ENCODE results near the gene LAMTOR5.
A peak's percentile ranks its signal among the peaks of the same experiment; 100 is the strongest.
"Not testable (repeated sequence)": the region's sequence is repeated elsewhere in the genome, so short reads cannot be mapped to it uniquely, and the experiment has no call there.

LAMTOR5 gene
- total RNA-seq: 20.5 to 69.0 (median 30.2) reads per million in 9 experiments

GRCh38 chr1:110407260-110408210 is at the start of gene LAMTOR5:
Gene LAMTOR5, minus strand, starts transcription at chr1:110407694. Its CDS starts 74 bp downstream, at chr1:110407620.
- H3K27ac Mint-ChIP-seq: peak within 1 kb of the TSS; percentile 99 to 100
- H3K9me3 Mint-ChIP-seq: no peaks in the 10 kb centered on the region
- ATAC-seq (replicated peaks) (peak; percentile 96), DNase-seq (peak; percentile 86 to 89 (median 87))
- peaks cover 38% of the 10 kb centered on the region for H3K36me3 Mint-ChIP-seq (ENCODE audit: insufficient read depth)
- peaks cover 10 to 28% of the 10 kb centered on the region in 2 donors for H3K4me1 Mint-ChIP-seq (ENCODE audit: low read depth in 2 of 2)
- H3K4me3 Mint-ChIP-seq: peak within 1 kb of the TSS; percentile 99 to 100
- H3K27me3 Mint-ChIP-seq: no peaks in the 10 kb centered on the region

- H3K9me3 Mint-ChIP-seq: no peaks in the 10 kb centered on the region
- no peak overlapping the region for H3K27ac Mint-ChIP-seq
- DNase-seq (no peak), ATAC-seq (replicated peaks) (no peak)
- H3K36me3 Mint-ChIP-seq (ENCODE audit: insufficient read depth): no peaks in the 10 kb centered on the region
- H3K27me3 Mint-ChIP-seq: peaks cover 12 to 29% of the 10 kb centered on the region in 2 donors
- H3K4me1 Mint-ChIP-seq (ENCODE audit: low read depth in 2 of 2): no peaks in the 10 kb centered on the region
- no peak overlapping the region for H3K4me3 Mint-ChIP-seq
Measured at GRCh38 chr1:110457206-110457605, 49.7 kb upstream of the LAMTOR5 start.

GRCh38 chr1:110455151-110455550 is 47.7 kb upstream of the LAMTOR5 start:
- Mint-ChIP-seq H3K4me1 (ENCODE audit: low read depth in 2 of 2) (no peaks in the 10 kb centered on the region), H3K27ac (no peak overlapping the region), H3K36me3 (ENCODE audit: insufficient read depth) (no peaks in the 10 kb centered on the region), H3K9me3 (no peaks in the 10 kb centered on the region), H3K27me3 (peaks cover 27 to 47% of the 10 kb centered on the region in 2 donors), H3K4me3 (no peak overlapping the region)
- ATAC-seq (replicated peaks): no peak
- DNase-seq: no peak

GRCh38 chr1:110454328-110454727 is 46.8 kb upstream of the LAMTOR5 start:
- Mint-ChIP-seq H3K27ac (no peak overlapping the region), H3K4me3 (no peak overlapping the region), H3K36me3 (ENCODE audit: insufficient read depth) (no peaks in the 10 kb centered on the region), H3K9me3 (no peaks in the 10 kb centered on the region), H3K27me3 (peaks cover 27 to 49% of the 10 kb centered on the region in 2 donors), H3K4me1 (ENCODE audit: low read depth in 2 of 2) (no peaks in the 10 kb centered on the region)
- DNase-seq (no peak), ATAC-seq (replicated peaks) (no peak)

GRCh38 chr1:110453829-110454228 is 46.3 kb upstream of the LAMTOR5 start:
- ATAC-seq (replicated peaks): no peak

GRCh38 chr1:110452330-110452729 is 44.8 kb upstream of the LAMTOR5 start:
- no peak for ATAC-seq (replicated peaks)
- H3K27ac Mint-ChIP-seq: no peak overlapping the region
- DNase-seq: no peak
- H3K27me3 Mint-ChIP-seq: peaks cover 32 to 56% of the 10 kb centered on the region in 2 donors
- H3K9me3 Mint-ChIP-seq: no peaks in the 10 kb centered on the region
- H3K36me3 Mint-ChIP-seq (ENCODE audit: insufficient read depth): no peaks in the 10 kb centered on the region
- H3K4me3 Mint-ChIP-seq: no peak overlapping the region
- H3K4me1 Mint-ChIP-seq (ENCODE audit: low read depth in 2 of 2): no peaks in the 10 kb centered on the region

More at GRCh38 chr1:110453829-110454228, 46.3 kb upstream of the LAMTOR5 start:
- Mint-ChIP-seq H3K4me1 (ENCODE audit: low read depth in 2 of 2) (no peaks in the 10 kb centered on the region), H3K9me3 (no peaks in the 10 kb centered on the region), H3K4me3 (no peak overlapping the region), H3K27me3 (peaks cover 27 to 49% of the 10 kb centered on the region in 2 donors), H3K36me3 (ENCODE audit: insufficient read depth) (no peaks in the 10 kb centered on the region), H3K27ac (no peak overlapping the region)
- no peak for DNase-seq

GRCh38 chr1:110450929-110451328 is 43.4 kb upstream of the LAMTOR5 start, which contains the start of gene PROK1:
Gene PROK1, plus strand, starts transcription at chr1:110451149. Its CDS starts 68 bp downstream, at chr1:110451217.
- no peak for ATAC-seq (replicated peaks)

GRCh38 chr1:110449661-110450651 is 42.5 kb upstream of the LAMTOR5 start:
- no peak overlapping the region for H3K27ac Mint-ChIP-seq
- H3K36me3 Mint-ChIP-seq (ENCODE audit: insufficient read depth): no peaks in the 10 kb centered on the region
- H3K27me3 Mint-ChIP-seq: peaks cover 33 to 50% of the 10 kb centered on the region in 2 donors
- ATAC-seq (replicated peaks) (no peak), DNase-seq (no peak)
- no peaks in the 10 kb centered on the region for H3K9me3 Mint-ChIP-seq
- H3K4me1 Mint-ChIP-seq (ENCODE audit: low read depth in 2 of 2): no peaks in the 10 kb centered on the region
- H3K4me3 Mint-ChIP-seq: no peak overlapping the region

More at GRCh38 chr1:110450929-110451328, 43.4 kb upstream of the LAMTOR5 start, which contains the start of gene PROK1:
- H3K27me3 Mint-ChIP-seq: peaks cover 33 to 50% of the 10 kb centered on the region in 2 donors
- H3K9me3 Mint-ChIP-seq: no peaks in the 10 kb centered on the region
- H3K27ac Mint-ChIP-seq: no peak within 1 kb of the TSS
- no peak within 1 kb of the TSS for H3K4me3 Mint-ChIP-seq
- no peaks in the 10 kb centered on the region for H3K4me1 Mint-ChIP-seq (ENCODE audit: low read depth in 2 of 2)
- no peak for DNase-seq
- no peaks in the 10 kb centered on the region for H3K36me3 Mint-ChIP-seq (ENCODE audit: insufficient read depth)

- ATAC-seq (replicated peaks) (no peak), DNase-seq (no peak)
- H3K27ac Mint-ChIP-seq: no peak overlapping the region
- H3K4me3 Mint-ChIP-seq: no peak overlapping the region
- no peaks in the 10 kb centered on the region for H3K4me1 Mint-ChIP-seq (ENCODE audit: low read depth in 2 of 2)
- H3K9me3 Mint-ChIP-seq: no peaks in the 10 kb centered on the region
- H3K27me3 Mint-ChIP-seq: peaks cover 17 to 42% of the 10 kb centered on the region in 2 donors
- no peaks in the 10 kb centered on the region for H3K36me3 Mint-ChIP-seq (ENCODE audit: insufficient read depth)
Measured at GRCh38 chr1:110444561-110444960, 37.1 kb upstream of the LAMTOR5 start.

- H3K9me3 Mint-ChIP-seq: no peaks in the 10 kb centered on the region
- no peak overlapping the region for H3K4me3 Mint-ChIP-seq
- H3K27me3 Mint-ChIP-seq: peaks cover 17 to 53% of the 10 kb centered on the region in 2 donors
- no peaks in the 10 kb centered on the region for H3K4me1 Mint-ChIP-seq (ENCODE audit: low read depth in 2 of 2)
- H3K27ac Mint-ChIP-seq: no peak overlapping the region
- H3K36me3 Mint-ChIP-seq (ENCODE audit: insufficient read depth): no peaks in the 10 kb centered on the region
- no peak for DNase-seq
- no peak for ATAC-seq (replicated peaks)
Measured at GRCh38 chr1:110443451-110443850, 36.0 kb upstream of the LAMTOR5 start.

GRCh38 chr1:110441888-110442287 is 34.4 kb upstream of the LAMTOR5 start:
- peaks cover 11 to 58% of the 10 kb centered on the region in 2 donors for H3K27me3 Mint-ChIP-seq
- H3K9me3 Mint-ChIP-seq: no peaks in the 10 kb centered on the region
- H3K4me3 Mint-ChIP-seq: no peak overlapping the region
- no peaks in the 10 kb centered on the region for H3K4me1 Mint-ChIP-seq (ENCODE audit: low read depth in 2 of 2)
- ATAC-seq (replicated peaks) (no peak), DNase-seq (no peak)
- no peaks in the 10 kb centered on the region for H3K36me3 Mint-ChIP-seq (ENCODE audit: insufficient read depth)
- H3K27ac Mint-ChIP-seq: no peak overlapping the region

- ATAC-seq (replicated peaks): no peak
- peaks cover 11 to 58% of the 10 kb centered on the region in 2 donors for H3K27me3 Mint-ChIP-seq
- no peaks in the 10 kb centered on the region for H3K4me1 Mint-ChIP-seq (ENCODE audit: low read depth in 2 of 2)
- H3K36me3 Mint-ChIP-seq (ENCODE audit: insufficient read depth): no peaks in the 10 kb centered on the region
- H3K9me3 Mint-ChIP-seq: no peaks in the 10 kb centered on the region
- H3K4me3 Mint-ChIP-seq: no peak overlapping the region
- DNase-seq: no peak
- no peak overlapping the region for H3K27ac Mint-ChIP-seq
Measured at GRCh38 chr1:110440877-110441276, 33.4 kb upstream of the LAMTOR5 start.

GRCh38 chr1:110439873-110440272 is 32.4 kb upstream of the LAMTOR5 start:
- not testable (repeated sequence) for H3K27ac Mint-ChIP-seq; H3K9me3 Mint-ChIP-seq; H3K4me1 Mint-ChIP-seq (ENCODE audit: low read depth in 2 of 2); DNase-seq; H3K4me3 Mint-ChIP-seq; H3K36me3 Mint-ChIP-seq (ENCODE audit: insufficient read depth); ATAC-seq (replicated peaks)
- peaks cover 11 to 58% of the 10 kb centered on the region in 2 donors for H3K27me3 Mint-ChIP-seq
